HL-60/S4 (cell line): ENCODE results near the gene ENPP5.

Source experiments
- in situ Hi-C: fragments of 300-500 bp; cut with MboI; formaldehyde crosslinking; loops from 2 replicates; pipeline ENCODE4 v1.14.3; 2022; ENCODE audit warnings: low sequenced_read_pairs

Gene ENPP5, protein sequence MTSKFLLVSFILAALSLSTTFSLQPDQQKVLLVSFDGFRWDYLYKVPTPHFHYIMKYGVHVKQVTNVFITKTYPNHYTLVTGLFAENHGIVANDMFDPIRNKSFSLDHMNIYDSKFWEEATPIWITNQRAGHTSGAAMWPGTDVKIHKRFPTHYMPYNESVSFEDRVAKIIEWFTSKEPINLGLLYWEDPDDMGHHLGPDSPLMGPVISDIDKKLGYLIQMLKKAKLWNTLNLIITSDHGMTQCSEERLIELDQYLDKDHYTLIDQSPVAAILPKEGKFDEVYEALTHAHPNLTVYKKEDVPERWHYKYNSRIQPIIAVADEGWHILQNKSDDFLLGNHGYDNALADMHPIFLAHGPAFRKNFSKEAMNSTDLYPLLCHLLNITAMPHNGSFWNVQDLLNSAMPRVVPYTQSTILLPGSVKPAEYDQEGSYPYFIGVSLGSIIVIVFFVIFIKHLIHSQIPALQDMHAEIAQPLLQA

DNA sequence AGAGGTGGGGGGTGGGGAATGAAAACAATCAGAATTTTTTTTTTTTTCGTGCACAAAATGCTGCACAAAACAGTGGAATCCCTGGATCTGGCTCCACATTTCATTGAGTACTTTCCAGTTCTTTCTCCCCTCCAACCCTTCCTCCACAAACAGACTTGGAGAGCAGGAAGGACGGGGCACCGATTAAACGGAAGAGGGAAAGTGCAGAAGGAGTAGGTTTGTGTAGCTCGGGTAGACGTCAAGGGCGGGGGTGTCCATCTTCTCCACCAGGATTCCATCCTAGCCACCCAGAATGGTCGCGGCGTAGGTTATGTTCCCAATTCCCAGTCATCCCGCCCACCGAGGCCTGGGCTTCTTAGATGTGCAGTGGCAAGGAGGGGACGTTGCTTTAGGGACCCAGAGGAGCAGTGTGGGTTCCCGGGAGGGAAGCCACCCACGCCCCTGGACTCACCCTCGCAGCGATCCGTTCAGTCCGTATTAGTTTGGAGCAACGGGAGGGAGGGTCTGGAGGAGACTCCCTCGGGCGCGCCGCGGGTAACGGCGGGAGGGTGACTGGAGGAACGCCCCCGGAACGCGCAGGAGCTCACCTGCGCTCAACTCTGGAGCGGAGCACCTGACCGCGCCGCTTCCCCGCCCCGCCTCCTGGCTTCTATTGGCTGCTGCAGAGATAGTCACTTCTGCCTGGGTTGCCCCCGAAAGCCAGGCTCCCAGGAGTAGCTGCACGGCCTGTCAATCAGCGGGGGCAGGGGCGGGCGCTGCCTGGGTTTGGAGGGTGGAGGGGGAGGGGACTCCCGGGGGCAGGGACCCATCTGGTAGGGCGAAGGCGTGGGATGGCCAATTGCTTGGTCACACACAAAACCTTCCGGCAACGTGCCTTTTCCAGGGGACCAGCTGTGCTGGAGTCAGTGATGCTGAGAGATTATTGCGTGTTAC lies at the start of gene ENPP5:
TSS of gene ENPP5 (minus strand) at position 624 of the 933 bp plus-strand sequence. CDS start 2,718 bp downstream, outside the sequence.
- in situ Hi-C loops = no loop called here

DNA sequence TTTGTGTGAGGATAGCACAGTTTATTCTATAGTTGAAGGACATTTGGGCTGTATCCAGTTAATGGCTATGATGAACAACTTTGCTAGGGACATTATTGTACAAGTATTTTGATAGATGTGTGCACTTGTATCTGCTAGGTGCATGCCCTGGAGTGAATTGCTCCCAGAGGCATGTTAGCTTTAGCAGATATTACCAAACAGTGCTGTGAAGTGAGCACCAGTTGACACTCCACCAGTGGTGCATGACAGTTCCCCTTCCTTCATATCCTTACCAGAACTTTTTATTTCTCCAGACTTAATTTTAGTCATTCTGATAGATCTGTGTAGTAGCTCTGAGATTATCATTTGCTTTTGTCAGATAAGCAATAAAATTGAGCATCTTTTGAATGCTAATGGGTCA lies 48.9 kb upstream of the ENPP5 start:
- in situ Hi-C loops = no loop called here

DNA sequence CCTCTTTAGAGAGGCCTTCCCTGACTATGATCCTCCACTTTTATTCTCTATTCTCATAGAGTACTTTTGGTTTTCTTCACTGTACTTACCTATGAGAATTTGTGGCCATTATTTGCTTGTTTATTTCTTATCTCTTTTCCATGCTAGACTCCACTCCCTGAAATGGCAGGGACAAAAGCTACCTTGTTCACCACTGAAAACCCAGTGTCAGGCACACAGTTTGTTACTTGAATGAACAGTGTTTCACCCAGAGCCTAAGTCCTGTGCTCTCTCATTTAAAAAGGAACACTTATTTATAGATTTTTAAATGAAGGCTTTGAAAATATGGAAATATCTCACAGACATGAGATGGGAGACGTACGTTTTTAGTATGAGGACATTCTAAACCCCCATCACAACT lies 47.7 kb upstream of the ENPP5 start:
- in situ Hi-C loops = no loop called here

DNA sequence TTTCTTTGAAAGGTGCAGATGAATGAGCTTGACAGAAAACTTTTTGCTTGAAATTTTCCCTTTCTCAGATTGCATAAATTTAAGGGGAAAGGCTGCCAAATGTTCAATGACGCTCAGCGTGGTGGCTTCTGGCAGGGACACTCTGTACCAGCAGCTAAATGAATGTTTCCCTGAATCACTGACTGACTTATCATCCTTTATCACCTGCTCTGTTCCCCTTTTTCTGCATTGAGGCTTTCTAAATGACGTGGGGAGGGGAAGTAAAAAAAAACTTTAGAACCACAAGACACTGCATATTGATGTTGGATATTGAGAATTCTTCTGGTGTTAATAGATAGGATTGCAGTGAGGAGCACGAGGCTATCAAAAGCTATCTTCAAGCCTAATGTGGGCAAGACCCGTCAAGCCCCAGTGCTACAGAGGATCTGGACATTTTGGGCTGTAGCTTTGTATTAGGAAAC lies 46.9 kb upstream of the ENPP5 start:
- in situ Hi-C loops = no loop called here

DNA sequence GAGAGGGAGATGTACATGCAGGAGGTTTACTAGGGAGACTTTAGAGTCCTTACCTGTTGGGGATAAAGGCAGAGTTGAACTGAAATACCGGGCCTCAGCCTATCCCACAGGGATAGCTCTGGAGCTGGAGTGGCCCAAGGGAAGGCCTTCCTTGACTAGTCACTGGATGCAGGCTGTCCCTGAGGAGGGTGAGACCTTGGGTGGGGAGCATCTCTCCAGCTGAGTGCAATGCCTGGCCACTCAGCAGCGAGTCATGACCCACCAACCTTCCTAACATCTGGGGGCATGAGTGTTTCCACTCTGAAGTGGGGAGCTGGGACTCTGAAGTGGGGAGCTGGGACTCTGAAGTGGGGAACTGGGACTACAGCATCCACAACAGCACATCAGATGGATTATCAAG lies 46.1 kb upstream of the ENPP5 start:
- in situ Hi-C loops = no loop called here

DNA sequence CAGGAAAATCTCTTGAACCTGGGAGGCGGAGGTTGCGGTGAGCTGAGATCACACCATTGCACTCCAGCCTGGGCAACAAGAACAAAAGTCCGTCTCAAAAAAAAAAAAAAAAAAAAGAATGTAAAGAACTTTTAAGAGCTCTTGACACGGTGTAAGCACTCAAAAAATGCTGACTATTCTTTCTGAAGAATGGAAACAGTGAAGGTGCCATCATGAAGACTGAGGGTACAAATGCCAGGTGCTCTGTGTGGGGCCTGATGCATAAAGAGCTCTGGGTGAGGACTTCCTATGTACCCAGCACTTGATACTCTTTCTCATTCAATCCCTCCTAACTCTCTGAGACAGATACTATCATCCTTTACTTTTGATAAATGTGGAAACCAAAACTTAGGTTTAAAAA lies 45.0 kb upstream of the ENPP5 start:
- in situ Hi-C loops = no loop called here

DNA sequence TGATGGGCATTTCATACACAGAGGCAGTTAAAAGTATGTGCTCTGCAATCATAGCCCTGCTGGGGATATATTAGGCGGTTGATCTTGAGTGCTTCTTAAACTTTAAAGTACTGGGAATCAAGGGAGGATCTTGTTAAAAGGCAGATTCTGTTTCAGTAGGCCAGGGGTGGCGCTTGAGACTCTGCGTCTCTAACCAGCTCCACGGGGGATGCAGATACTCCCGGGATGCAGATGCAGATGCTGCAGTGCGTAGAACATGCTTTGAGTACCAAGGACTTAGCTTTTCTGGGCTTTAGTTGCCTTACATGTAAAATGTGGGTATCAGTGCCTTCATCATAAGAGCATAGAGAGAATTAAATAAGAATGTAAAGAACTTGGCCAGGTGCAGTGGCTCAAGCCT lies 44.4 kb upstream of the ENPP5 start:
- in situ Hi-C loops = no loop called here

DNA sequence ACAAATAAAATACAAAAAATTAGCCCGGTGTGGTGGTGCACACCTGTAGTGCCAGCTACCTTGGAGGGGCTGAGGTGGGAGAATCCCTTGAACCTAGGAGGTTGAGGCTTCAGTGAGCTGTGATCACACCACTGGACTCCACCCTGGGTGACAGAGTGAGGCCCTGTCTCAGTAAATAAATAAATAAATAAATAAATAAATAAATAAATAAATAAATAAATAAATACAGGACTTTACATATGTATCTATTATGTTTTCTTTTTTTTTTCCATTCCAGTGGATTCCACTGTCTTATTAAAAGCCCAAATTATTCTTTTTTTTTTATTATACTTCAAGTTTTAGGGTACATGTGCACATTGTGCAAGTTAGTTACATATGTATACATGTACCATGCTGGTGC lies 41.1 kb upstream of the ENPP5 start:
- in situ Hi-C loops = no loop called here

DNA sequence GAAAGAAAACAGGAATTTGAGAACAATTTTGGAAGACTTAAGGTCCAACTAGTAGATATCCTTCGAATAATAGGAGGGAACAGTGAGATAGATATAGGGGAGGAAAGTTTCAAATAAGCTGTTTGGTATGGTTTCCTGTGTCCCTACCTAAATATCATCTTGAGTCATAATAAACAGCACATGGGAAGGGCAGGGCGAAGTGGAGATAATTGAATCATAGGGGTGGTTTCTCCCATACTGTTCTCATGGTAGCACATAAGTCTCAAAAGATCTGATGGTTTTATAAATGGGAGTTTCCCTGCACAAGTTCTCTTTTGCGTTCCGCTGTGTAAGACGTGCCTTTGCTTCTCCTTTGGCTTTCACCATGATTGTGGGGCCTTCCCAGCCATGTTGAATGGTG lies 39.5 kb upstream of the ENPP5 start:
- in situ Hi-C loops = no loop called here

DNA sequence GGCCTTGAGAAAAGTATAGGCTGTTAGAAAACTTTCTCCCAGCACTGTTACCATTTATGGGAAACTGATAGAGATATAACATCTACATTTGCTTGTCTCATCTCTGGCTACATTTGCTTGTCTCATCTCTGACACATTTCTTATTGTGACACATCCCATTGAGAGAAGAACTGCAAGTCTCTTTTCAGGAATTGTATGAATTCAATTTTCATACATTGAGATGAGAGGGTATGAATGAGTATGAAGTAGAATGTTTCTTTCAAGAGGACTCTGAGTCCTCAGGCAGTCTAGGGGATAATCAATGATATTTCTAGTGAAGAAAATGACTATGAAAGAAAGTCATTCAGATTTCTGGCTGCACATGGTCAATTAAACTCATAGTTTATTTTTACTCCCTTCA lies 37.5 kb upstream of the ENPP5 start:
- in situ Hi-C loops = no loop called here

DNA sequence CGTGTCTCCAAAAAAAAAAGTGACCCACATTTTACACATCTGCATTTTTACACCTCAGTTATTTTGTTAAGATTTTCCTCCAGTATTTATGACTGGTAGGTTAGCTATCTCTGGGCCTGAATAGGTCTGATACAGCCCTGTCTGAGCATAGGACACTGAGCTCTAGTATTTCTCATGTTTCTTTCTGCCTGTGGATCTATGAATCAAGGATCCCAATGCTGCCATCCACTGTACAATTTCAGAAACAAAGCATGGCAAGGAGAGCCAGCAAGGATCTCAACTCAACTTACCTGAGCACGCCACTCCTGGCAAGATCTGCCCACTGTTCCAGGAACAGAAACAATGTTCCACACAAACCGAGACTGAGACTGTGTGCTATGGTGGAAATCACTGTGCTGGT lies 36.4 kb upstream of the ENPP5 start:
- in situ Hi-C loops = no loop called here

DNA sequence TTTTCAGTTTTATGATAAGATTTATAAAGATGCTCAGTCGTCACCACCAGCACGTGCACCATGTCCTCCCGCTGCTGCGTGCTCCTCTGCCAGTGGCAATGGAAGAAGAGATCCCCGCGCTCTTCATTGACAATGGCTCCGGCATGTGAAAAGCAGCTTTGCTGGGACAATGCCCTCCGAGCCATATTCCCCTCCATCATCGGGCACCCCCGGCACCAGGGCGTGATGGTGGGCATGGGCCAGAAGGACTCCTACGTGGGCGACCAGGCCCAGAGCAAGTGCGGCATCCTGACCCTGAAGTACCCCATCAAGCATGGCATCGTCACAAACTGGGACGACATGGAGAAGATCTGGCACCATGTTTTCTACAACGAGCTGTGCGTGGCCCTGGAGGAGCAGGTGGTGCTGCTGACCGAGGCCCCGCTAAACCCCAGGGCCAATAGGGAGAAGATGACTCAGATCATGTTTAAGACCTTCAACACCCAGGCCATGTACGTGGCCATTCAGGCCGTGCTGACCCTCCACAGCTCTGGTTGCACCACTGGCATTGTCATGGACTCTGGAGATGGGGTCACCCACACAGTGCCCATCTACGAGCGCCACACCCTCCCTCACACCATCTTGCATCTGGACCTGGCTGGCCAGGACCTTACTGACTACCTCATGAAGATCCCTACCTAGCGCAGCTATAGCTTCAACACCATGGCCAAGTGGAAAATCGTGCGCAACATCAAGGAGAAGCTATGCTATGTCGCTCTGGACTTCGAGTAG lies 34.3 kb upstream of the ENPP5 start:
- in situ Hi-C loops = no loop called here

DNA sequence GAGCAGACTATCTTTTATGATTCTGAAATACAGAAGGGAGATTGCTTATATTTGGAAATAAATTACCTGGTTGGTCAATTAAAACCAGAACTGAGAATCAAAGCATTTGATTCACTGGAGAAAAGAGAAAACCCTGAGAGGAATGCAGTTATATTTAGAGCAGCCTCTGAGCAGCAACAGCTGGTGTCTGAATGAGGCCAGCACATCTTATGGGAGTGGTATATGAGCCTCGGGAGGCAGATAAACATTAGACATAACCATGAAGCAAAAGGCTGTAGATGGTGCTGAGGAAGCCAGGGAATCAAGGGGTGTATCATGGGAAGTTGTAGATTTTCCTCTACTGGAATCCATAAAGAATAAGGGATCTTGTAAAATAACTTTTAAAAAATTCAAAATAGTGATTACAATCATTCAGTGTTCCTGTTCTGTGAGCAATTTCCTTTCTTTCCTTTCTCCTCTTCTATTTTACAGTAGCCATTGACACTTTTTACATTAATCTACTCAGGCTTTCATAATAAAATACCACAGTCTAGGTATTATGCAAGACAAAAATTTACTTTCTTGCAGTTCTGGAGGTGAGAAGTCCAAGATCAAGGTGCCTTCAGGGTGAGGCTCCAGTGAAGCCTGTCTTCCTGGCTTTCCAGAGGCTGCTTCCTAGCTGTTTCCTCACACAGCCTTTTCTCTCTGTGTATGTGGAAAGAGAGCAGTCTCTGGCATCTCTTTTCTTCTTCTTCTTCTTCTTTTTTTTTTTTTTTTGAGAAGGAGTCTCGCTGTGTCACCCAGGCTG lies 32.8 kb upstream of the ENPP5 start:
- in situ Hi-C loops = no loop called here

DNA sequence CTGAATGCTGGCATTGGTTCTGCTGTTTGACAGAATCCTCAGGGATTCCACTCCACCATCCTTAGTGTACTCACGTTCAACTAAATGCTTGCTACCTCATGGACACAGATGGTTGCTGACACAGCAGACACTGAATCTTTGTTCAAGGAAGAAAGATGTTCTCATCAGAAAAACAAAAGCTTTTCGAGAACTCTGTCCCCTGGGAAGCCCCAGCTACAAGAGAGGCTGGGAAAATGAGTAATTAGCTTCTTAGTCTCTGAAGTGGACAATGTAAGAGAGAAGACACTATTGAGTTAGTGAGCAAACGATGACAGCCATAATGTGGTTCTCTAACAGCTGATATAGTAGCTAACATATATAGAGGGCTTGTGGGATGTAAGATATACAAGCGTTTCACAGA lies 30.9 kb upstream of the ENPP5 start:
- in situ Hi-C loops = no loop called here

DNA sequence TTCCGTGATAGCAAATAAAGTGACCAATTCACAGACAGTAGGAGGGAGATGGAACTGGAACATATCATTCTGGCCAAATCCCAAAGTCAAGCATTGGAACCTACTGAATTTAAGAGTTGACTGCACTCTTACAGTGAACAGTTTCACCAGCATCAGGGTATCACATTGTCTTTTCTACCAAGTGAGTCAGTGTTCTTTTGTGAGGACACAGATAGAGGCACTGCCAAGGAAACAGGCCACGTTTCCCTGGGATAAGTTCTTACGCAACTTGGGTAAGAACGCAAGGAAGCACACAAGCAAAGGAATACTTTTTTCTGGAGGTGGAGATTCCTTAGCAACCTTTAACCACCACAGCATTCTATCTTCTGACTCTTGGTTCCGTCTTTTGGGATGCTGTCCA lies 28.6 kb upstream of the ENPP5 start:
- in situ Hi-C loops = no loop called here

DNA sequence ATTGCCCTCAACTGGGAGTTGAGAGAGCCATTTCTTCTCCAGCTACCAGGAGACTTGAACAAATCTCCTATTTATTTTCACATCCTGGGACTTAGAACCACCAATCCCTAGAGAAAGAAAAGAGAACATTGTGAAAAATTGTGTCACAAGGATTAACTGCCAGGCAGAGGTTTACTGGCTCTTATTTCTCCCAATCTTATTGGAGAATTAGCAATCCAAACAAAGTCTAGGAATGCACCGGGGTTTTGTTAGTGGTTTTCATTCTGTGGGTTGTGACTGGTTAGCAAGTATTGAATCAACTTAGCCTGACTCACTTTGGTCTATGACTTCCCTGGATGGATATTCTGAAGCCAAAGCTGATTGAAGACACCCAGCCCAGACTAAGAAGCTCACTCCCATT lies 21.2 kb upstream of the ENPP5 start:
- in situ Hi-C loops = no loop called here

DNA sequence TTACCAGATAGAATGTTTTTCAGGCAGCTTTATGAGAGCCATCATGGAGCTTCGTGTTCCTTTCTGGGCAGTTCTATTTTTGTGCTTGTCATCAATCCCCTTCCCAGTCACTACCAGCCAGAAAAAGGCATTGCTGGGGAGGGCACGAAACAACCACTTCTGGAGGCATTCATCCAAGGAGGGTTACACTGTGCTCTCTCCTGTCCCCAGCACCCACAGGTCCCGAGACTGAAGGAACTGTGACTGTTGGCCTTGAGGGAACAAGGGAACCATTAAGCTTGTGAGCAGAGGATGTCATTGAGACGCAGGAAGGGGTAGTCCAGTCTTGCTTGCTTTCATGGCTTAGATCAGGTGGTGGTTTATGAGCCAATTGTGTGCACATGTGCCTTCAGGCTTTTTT lies 20.1 kb upstream of the ENPP5 start:
- in situ Hi-C loops = no loop called here

DNA sequence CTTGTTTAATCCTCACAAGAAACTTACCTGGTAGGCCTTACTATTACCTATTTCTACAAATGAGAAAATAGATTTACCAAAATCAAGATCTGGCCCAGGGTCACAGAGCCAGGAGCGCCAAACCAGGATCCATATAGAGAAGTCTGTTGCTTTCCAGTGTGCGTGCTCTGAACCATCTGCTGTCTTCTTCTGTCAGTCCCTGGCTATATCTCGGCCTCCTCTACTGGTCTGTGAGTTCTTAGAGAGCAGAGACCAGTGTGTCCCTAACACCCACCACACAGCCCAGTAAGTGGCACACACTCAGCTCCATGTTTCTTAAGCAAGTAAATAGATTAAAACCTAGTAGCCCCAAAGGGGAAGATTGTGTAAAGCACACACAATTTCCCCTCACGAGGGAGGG lies 18.9 kb upstream of the ENPP5 start:
- in situ Hi-C loops = no loop called here

DNA sequence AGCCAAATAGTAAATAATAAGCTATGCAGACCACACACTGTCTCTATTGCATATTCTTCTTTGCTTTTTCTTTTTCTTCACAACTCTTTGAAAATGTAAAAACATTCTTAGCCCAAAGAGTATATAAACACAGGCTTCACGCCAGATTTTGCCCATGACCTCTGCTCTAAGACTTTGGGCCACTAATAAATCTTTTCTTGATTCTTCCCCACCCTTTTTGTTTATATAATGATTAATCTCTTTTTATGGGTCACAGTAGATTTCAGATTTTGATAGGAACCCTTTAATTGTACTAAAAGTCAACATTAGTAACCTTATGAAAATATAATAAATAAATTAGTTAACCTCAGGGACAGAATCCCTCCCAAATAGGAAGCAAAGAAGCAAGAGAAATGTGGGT lies 15.8 kb upstream of the ENPP5 start:
- in situ Hi-C loops = no loop called here

DNA sequence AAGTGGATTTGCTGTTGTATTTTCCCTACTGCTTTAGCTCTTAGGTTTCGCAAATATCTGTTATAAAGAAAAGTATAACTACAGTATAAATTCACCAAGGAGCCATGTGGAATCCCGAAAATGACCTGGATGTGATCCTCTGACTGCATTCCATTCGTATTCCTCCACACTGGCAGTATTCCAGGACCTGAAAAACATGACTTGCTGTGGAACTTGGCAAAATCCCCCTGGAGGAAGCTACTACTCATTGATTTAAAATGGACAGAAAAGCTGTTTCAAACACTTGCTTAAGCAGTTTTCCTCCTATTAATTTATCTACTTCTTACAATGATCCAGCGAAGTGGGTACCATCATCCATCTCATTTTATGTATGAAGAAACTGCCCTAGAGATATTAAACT lies 13.3 kb upstream of the ENPP5 start:
- in situ Hi-C loops = no loop called here
